Body of pancreas (tissue), 4 donors: ENCODE data around the gene DCAF8.

ENCODE experiments used
- POLR2A ChIP-seq, 3 donors: fragments of 450-650 bp; IDR thresholded peaks; one replicate each; pipeline ENCODE4 v1.6.1; 2016; ENCODE audit warnings: antibody characterized with exemption in 3 of 3, mild to moderate bottlenecking in 2 of 3
- TF ChIP-seq, protein P1 (sequence below), 7 experiments: fragments of 450-650 bp in 4 of 7; fragments of 200-600 bp in 3 of 7; sonication (generic) in 3 of 7; IDR thresholded peaks; one replicate each; pipeline ENCODE4 v1.5.1; 2016 to 2019; ENCODE audit warnings: antibody characterized with exemption in 7 of 7

DNA sequence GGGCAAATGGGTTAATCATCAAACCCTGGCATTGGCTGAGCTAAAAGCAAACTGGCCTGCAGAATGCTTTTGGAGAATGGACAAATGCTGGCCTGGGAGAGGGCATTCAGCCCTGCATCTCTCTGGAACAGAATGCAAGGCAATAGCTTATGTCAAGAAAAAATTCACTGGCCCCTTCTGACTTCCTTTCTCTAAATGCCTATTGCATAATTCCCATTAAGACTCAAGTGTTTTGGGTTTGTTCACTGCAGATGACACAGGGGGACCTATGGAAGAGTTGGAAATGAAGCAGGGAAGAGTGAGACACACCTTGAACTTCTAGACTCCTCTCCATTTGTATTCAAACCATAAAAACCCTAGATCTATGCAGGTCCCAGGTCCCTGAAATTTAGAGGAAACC is 41.3 kb downstream of the DCAF8 start:
- TF ChIP-seq, protein P1, sequence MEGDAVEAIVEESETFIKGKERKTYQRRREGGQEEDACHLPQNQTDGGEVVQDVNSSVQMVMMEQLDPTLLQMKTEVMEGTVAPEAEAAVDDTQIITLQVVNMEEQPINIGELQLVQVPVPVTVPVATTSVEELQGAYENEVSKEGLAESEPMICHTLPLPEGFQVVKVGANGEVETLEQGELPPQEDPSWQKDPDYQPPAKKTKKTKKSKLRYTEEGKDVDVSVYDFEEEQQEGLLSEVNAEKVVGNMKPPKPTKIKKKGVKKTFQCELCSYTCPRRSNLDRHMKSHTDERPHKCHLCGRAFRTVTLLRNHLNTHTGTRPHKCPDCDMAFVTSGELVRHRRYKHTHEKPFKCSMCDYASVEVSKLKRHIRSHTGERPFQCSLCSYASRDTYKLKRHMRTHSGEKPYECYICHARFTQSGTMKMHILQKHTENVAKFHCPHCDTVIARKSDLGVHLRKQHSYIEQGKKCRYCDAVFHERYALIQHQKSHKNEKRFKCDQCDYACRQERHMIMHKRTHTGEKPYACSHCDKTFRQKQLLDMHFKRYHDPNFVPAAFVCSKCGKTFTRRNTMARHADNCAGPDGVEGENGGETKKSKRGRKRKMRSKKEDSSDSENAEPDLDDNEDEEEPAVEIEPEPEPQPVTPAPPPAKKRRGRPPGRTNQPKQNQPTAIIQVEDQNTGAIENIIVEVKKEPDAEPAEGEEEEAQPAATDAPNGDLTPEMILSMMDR (IDR thresholded peaks at IDR 0.05), result no peak
- TF ChIP-seq POLR2A (IDR thresholded peaks at IDR 0.05), result no peak
